ENCODE measurements around the gene DEDD2. TPM values are rescaled to one million over a fixed set of nuclear protein-coding genes. Genes with fewer than 3 reads are reported as not detected.

Gene DEDD2
- total RNA-seq, 1 donor from 2014 or later = 19.9 TPM

DNA sequence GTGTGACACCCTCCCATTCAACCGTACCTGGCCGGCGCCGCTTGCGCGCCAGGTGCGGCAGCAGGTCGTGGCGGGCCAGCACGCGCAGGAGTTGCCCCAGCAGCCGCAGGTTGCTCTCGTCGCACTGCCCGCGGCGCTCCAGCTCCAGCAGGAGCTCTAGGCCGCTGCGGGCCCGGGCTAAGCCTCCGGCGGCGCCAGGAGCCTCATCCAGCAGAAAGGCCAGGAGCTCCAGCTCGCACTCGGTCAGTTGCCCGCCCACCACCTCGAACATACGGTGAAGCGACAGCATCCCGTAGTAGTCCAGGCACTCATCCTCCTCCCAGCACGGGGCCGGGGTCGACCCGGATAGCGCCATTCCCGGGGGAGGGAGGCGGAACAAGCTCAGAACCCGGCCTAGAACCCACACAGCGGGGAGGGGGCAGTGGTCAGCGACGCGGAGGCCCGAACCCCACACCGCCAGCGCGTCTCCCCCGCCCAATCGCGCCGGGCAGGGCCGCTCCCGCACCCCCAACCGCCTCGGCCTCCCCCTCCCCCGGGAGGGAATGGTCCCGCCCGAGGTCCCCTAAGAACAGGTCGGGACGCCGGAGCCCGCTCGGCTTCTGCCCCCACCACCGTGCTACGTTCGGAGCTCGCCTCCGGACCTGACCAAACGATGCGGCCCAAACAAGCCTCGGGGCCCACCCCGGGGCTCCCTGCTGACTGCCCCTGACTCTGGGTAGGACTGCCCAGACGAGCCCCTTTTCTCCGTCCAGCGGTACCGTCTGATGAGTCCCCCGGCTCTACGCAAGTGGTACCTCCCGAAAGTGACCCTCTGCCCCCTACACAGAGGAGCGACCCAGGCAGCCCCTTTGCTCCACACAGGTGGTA is 591 bp downstream of the DEDD2 start:
- peak overlapping the region; percentile 99 for H3K27ac Mint-ChIP-seq (ENCODE audit: unreplicated experiment)
- no peaks in the 10 kb centered on the region for H3K9me3 Mint-ChIP-seq (ENCODE audit: low read depth)
- no peaks in the 10 kb centered on the region for H3K27me3 Mint-ChIP-seq (ENCODE audit: low read depth)
- peaks cover 47% of the 10 kb centered on the region for H3K4me1 Mint-ChIP-seq (ENCODE audit: low read depth)
- TF ChIP-seq, protein P1, sequence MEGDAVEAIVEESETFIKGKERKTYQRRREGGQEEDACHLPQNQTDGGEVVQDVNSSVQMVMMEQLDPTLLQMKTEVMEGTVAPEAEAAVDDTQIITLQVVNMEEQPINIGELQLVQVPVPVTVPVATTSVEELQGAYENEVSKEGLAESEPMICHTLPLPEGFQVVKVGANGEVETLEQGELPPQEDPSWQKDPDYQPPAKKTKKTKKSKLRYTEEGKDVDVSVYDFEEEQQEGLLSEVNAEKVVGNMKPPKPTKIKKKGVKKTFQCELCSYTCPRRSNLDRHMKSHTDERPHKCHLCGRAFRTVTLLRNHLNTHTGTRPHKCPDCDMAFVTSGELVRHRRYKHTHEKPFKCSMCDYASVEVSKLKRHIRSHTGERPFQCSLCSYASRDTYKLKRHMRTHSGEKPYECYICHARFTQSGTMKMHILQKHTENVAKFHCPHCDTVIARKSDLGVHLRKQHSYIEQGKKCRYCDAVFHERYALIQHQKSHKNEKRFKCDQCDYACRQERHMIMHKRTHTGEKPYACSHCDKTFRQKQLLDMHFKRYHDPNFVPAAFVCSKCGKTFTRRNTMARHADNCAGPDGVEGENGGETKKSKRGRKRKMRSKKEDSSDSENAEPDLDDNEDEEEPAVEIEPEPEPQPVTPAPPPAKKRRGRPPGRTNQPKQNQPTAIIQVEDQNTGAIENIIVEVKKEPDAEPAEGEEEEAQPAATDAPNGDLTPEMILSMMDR (IDR thresholded peaks at IDR 0.05) = peak; percentile 20
- DNase-seq (ENCODE audit: low spot score) = no peak
- peak overlapping the region; percentile 87 for H3K4me3 Mint-ChIP-seq (ENCODE audit: unreplicated experiment)
- H3K36me3 Mint-ChIP-seq (ENCODE audit: low read depth) = peaks cover 5% of the 10 kb centered on the region

DNA sequence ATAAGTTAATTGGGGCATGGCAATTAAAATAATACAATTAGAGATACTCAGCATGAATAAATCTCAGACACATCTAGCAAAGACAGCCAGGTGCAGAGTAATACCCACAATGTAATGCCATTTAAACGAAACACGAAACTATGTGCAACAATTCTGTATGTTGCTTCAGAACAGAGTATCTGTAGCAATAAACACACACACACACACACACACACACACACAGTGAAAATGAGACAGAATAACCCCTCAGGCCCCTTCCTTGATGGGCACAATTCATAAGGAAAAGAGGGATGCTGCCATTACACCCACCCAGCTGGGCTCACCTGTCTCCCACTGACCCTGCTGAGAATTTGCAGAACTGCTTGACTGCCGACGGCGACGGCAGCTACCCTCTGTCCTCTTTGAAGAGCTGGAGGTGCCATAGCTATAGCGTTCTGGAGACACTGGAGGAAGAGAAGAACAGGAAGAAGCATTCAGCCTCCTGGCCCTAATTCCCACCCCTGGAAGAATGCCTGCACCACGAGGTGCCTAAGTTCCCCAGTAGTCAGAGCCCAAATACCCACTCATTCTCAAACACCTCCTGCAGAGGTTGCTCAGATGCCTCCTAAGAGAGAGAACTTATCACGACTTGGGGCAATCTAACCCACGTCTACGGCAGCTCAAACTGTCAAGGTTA is 2.5 kb downstream of the DEDD2 start:
- Mint-ChIP-seq H3K27me3 (ENCODE audit: low read depth) (no peaks in the 10 kb centered on the region), H3K9me3 (ENCODE audit: low read depth) (no peaks in the 10 kb centered on the region), H3K4me3 (ENCODE audit: unreplicated experiment) (no peak overlapping the region), H3K36me3 (ENCODE audit: low read depth) (peaks cover 7% of the 10 kb centered on the region), H3K4me1 (ENCODE audit: low read depth) (peaks cover 38% of the 10 kb centered on the region), H3K27ac (ENCODE audit: unreplicated experiment) (no peak overlapping the region)
- no peak for DNase-seq (ENCODE audit: low spot score)
- TF ChIP-seq, protein P1 (IDR thresholded peaks at IDR 0.05) = no peak

- TF ChIP-seq, protein P1 (IDR thresholded peaks at IDR 0.05) = no peak
- H3K27me3 Mint-ChIP-seq (ENCODE audit: low read depth) = no peaks in the 10 kb centered on the region
- no peak for DNase-seq (ENCODE audit: low spot score)
- no peak overlapping the region for H3K27ac Mint-ChIP-seq (ENCODE audit: unreplicated experiment)
- peaks cover 19% of the 10 kb centered on the region for H3K36me3 Mint-ChIP-seq (ENCODE audit: low read depth)
- H3K4me1 Mint-ChIP-seq (ENCODE audit: low read depth) = peaks cover 30% of the 10 kb centered on the region
- H3K9me3 Mint-ChIP-seq (ENCODE audit: low read depth) = no peaks in the 10 kb centered on the region
- H3K4me3 Mint-ChIP-seq (ENCODE audit: unreplicated experiment) = no peak overlapping the region
Observed at GRCh38 chr19:42212886-42213285, 4.6 kb downstream of the DEDD2 start.

DNA sequence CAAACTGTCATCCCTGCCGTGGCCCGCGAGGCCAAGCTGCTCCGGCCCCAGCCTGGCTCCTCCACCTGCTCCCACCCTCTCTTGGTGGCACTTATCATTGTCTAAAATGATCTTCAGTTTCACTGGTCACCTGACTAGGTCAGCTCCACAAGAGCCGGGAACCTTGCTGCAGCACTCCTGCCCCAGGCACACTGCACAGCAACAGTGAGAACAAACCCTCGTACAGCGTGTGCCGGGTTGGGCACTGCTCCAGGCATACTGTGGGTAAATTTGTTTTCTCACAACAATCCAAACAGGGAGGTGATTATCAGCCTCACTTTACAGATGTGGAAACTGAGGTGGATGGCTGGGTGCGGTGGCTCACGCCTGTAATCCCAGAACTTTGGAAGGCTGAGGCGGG is 8.9 kb downstream of the DEDD2 start:
- Mint-ChIP-seq H3K4me1 (ENCODE audit: low read depth) (peaks cover 23% of the 10 kb centered on the region), H3K9me3 (ENCODE audit: low read depth) (no peaks in the 10 kb centered on the region), H3K27me3 (ENCODE audit: low read depth) (no peaks in the 10 kb centered on the region), H3K36me3 (ENCODE audit: low read depth) (peaks cover 32% of the 10 kb centered on the region), H3K4me3 (ENCODE audit: unreplicated experiment) (no peak overlapping the region), H3K27ac (ENCODE audit: unreplicated experiment) (no peak overlapping the region)
- TF ChIP-seq, protein P1 (IDR thresholded peaks at IDR 0.05) = no peak
- no peak for DNase-seq (ENCODE audit: low spot score)

- Mint-ChIP-seq H3K4me1 (ENCODE audit: low read depth) (peaks cover 23% of the 10 kb centered on the region), H3K27ac (ENCODE audit: unreplicated experiment) (peak overlapping the region; percentile 88), H3K9me3 (ENCODE audit: low read depth) (no peaks in the 10 kb centered on the region), H3K4me3 (ENCODE audit: unreplicated experiment) (no peak overlapping the region), H3K36me3 (ENCODE audit: low read depth) (peaks cover 34% of the 10 kb centered on the region), H3K27me3 (ENCODE audit: low read depth) (no peaks in the 10 kb centered on the region)
- no peak for DNase-seq (ENCODE audit: low spot score)
- TF ChIP-seq, protein P1 (IDR thresholded peaks at IDR 0.05) = no peak
Observed at GRCh38 chr19:42207767-42208271, 9.7 kb downstream of the DEDD2 start.
